Right cardiac atrium (tissue), 5 donors: ENCODE measurements around the gene MRPL28. TPM values are rescaled to one million over a fixed set of nuclear protein-coding genes. Genes with fewer than 3 reads are reported as not detected.
"Not testable (repeated sequence)": the region's sequence is repeated elsewhere in the genome, so short reads cannot be mapped to it uniquely, and the experiment has no call there.

Experiments used
- ATAC-seq, 2 donors: fragments of 200-7000 bp; cut with Tn5 transposase; one replicate each; pipeline versions ENCODE4 v1.8.0 to v1.9.1; 2020; ENCODE audit warnings: moderate library complexity in 2 of 2, mild to moderate bottlenecking in 1 of 2
- DNase-seq, 3 donors: peaks; one replicate each; pipeline ENCODE4 v3.0.0-alpha.2; 2020
- H3K27ac ChIP-seq: one replicate; pipeline ENCODE4 v1.5.1; 2013; ENCODE audit warnings: mild to moderate bottlenecking, low read length, control low read depth, moderate library complexity
- H3K27me3 ChIP-seq: one replicate; pipeline ENCODE4 v1.6.1; 2013; ENCODE audit not compliant: control insufficient read depth, insufficient read depth
- H3K4me1 ChIP-seq: one replicate; pipeline ENCODE4 v1.6.1; 2013; ENCODE audit warnings: low read length; ENCODE audit not compliant: control insufficient read depth, insufficient read depth
- H3K4me3 ChIP-seq: one replicate; pipeline ENCODE4 v1.5.1; 2013; ENCODE audit warnings: low read length, control low read depth
- H3K9me3 ChIP-seq: one replicate; pipeline ENCODE4 v1.6.1; 2013; ENCODE audit warnings: low read length; ENCODE audit not compliant: control insufficient read depth
- WGBS: extraction: QIAGEN DNeasy Blood & Tissue Kit; methylation state at CpG from one replicate; pipeline ENCODE4 v1.1.7; 2013; 5-methylcytosine and 5-hydroxymethylcytosine counted together
- intact Hi-C, 4 donors: fragments of 100-400 bp; cut with DNase I; formaldehyde crosslinking; loops; one replicate each; pipeline versions ENCODE4 v1.11.0 to v1.14.0; 2022 to 2023
- polyA plus RNA-seq: library from polyadenylated mRNA; stranded (reverse); fragments of 200-250 nt; gene quantifications from one replicate; pipeline ENCODE4 v1.2.3, GENCODE V29; 2013
- total RNA-seq, 4 donors: library from RNA; stranded (reverse); fragmentation: NEBNext Ultra II Directional; extraction: Animal tissue kit (Norgen Biotek cat#: 25700); gene quantifications; one replicate each; pipeline ENCODE4 v1.2.1, GENCODE V29; 2021
- donor health status: healthy with polysubstance abuse.
- donor health status: DM: no; HTN: yes; CAD: no.
- donor health status: DM: no; HTN: no; CAD: no.
- donor health status: DM: no; HTN: yes; CAD: no; lungs with severe emphysema.
- donor health status: DM: yes; HTN: yes; CAD: no.

MRPL28 gene
- total and polyA plus RNA-seq, 5 donors, result 63.9 to 130 (median 70.6) TPM

DNA sequence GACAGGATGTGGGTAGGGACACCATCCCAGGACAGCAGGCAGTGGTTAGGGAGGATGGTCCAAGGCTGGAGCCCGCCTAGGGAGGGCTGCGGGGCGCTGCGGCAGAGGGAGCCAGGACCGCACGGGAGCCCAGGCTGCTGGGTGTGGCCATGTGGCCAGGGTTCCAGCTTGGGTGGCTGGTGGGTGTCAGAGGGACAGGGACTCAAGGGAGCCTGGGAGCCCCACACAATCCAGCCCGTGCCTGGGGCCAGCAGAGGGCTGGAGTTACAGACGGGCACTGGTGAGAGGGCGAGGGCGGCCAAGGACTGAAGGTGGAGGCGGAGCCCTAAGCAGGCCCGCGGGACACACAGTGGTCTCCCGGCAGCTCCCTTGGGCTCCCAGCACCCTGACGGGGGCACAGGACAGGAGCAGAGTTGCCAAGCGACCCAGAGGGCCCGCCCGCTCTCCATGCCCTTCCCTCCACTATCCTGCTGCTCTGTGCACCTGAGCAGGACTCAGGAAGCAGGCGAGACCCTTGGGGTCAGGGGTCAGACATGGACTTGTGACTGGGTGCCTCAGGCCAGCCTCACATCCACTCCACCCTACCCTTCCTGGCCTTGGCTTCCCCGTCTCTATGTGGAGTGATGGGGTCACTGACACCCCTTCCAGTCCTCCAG is 7.1 kb downstream of the MRPL28 start:
- intact Hi-C loops, result loop anchor here in 2 of 4 donors (5.0 kb wide), 1 partner anchor 256 kb away; no protein-coding TSS in a partner anchor
- Histone ChIP-seq H3K9me3 (no peaks in the 10 kb centered on the region), H3K27me3 (no peaks in the 10 kb centered on the region), H3K4me1 (no peaks in the 10 kb centered on the region), H3K27ac (no peak overlapping the region), H3K4me3 (no peak overlapping the region)
- ATAC-seq, result no peak
- peak in 1 of 3 donors; percentile 48 for DNase-seq
- 51% methylated on average over 20 of the region's 20 CpGs for WGBS

- not testable (repeated sequence) for ATAC-seq, H3K4me1 ChIP-seq, H3K4me3 ChIP-seq, H3K9me3 ChIP-seq, H3K27ac ChIP-seq, DNase-seq, H3K27me3 ChIP-seq
- intact Hi-C loops, result loop anchor here in 2 of 4 donors (5.0 kb wide), 1 partner anchor 255 kb away; no protein-coding TSS in a partner anchor
- WGBS, result 87% methylated on average over 15 of the region's 24 CpGs
These were observed 7.7 kb downstream of the MRPL28 start for GRCh38 chr16:362702-362999.

DNA sequence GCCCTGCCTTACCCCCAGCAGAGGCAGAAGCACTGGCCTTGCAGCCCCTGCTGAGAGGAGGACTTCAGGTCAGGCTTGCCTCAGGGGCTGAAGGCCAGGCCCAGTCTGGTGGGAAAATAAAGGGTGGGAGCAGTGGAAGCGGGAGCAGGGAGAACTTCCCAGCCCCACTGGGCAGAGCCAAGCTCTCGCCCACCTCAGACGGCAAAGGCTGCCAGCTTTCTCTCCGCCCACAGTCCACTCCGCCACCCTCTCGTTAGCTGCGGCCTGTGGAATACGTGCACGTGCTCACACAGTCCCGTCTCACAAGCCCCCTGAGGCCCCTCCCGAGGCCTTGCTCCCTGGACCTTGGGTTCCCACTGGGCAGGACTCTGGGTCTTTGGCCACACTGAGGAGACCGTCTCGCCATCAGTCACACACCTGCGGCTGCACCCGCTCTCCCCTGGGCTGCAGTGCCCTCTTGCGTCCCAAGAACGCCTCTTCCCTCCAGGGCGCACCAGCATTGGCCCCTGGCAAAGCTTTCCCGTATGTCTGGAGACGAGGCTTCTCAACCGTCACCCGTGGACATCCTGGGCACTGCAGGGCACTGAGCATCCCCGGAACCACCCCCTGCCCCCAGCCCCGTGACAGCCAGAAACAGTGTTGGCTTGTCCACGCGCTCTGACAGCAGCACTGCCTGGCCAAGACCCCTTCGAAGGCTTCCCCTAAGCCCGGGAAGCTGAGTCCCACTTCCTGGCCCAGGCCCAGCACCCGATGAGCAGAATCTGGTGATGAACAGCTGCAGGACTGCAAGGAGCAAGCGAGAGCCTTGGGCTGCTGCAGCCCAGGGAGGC is 8.3 kb downstream of the MRPL28 start:
- 27% methylated on average over 30 of the region's 30 CpGs for WGBS

GRCh38 chr16:361341-361871 is 8.9 kb downstream of the MRPL28 start:
- Histone ChIP-seq H3K9me3 (no peaks in the 10 kb centered on the region), H3K27ac (no peak overlapping the region), H3K4me1 (no peaks in the 10 kb centered on the region), H3K4me3 (no peak overlapping the region), H3K27me3 (no peaks in the 10 kb centered on the region)
- intact Hi-C loops, result loop anchor here in 2 of 4 donors (5.0 kb wide), 1 partner anchor 254 kb away; no protein-coding TSS in a partner anchor
- ATAC-seq, result no peak
- DNase-seq, result peak in 1 of 3 donors; percentile 52
- 85% methylated on average over 30 of the region's 30 CpGs for WGBS

More for the DNA sequence above, 8.3 kb downstream of the MRPL28 start:
- peak; percentile 79 to 80 for ATAC-seq
- intact Hi-C loops, result loop anchor here in 2 of 4 donors (5.0 kb wide), 1 partner anchor 255 kb away; no protein-coding TSS in a partner anchor
- Histone ChIP-seq H3K27ac (no peak overlapping the region), H3K27me3 (no peaks in the 10 kb centered on the region), H3K4me3 (no peak overlapping the region), H3K9me3 (no peaks in the 10 kb centered on the region), H3K4me1 (no peaks in the 10 kb centered on the region)
- peak; percentile 71 to 88 (median 86) for DNase-seq

GRCh38 chr16:360698-361336 is 9.5 kb downstream of the MRPL28 start:
- no peak overlapping the region for H3K4me3 ChIP-seq
- 93% methylated on average over 47 of the region's 47 CpGs for WGBS
- DNase-seq (peak in 1 of 3 donors; percentile 56), ATAC-seq (no peak)
- H3K4me1 ChIP-seq, result no peaks in the 10 kb centered on the region
- intact Hi-C loops, result loop anchor here in 2 of 4 donors (5.0 kb wide), 1 partner anchor 254 kb away; no protein-coding TSS in a partner anchor
- H3K9me3 ChIP-seq, result no peaks in the 10 kb centered on the region
- H3K27ac ChIP-seq, result no peak overlapping the region
- H3K27me3 ChIP-seq, result no peaks in the 10 kb centered on the region

DNA sequence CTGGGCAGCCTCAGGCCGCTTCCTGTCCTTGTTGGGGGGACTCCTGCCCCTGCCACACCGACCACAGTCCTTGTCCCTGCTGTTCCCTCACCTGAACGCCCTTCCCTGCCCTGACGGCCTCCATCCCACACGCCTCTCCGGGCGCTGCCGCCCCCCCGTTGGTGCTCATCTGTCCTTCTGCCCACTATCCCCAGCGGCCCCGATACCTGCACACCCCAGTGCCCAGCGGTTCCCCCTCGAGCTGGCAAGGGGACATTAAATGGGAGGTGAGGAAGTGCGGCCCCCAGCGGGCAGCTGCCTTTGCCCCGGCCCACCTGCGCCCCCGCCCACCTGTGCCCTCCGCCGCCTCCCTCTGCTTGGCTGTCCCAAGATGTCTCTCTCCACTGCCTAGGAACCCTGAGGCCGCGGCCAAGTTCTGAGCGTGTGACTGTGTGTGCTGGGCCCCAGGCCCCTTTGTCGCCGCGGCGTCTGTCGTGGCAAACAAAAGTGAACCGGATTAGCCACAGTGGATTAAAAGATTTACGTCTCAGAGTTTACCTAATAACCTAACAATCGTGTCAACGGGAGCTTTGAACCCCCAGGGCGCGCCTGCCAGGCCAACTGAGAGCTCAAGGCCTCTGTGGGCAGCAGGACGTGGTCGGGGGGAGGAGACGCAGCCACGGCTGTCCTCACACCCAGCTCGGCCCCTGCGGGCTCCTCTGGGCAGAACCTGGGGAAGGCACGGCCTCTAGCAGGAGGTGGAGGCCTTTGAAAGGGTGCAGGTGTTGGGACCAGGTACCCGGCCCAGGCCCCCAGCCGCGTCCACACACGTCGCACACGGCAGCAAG is 10.3 kb downstream of the MRPL28 start:
- no peak overlapping the region for H3K27ac ChIP-seq
- intact Hi-C loops, result loop anchor here in 3 of 4 donors (5.0 to 10.0 kb wide), 2 partner anchors 125 to 253 kb away; partner anchors contain the start of gene FAM234A (in 1 of the 3)
- WGBS, result 91% methylated on average over 47 of the region's 47 CpGs
- H3K4me3 ChIP-seq, result no peak overlapping the region
- H3K9me3 ChIP-seq, result no peaks in the 10 kb centered on the region
- ATAC-seq (no peak), DNase-seq (peak in 1 of 3 donors; percentile 39)
- H3K4me1 ChIP-seq, result no peaks in the 10 kb centered on the region
- H3K27me3 ChIP-seq, result no peaks in the 10 kb centered on the region

DNA sequence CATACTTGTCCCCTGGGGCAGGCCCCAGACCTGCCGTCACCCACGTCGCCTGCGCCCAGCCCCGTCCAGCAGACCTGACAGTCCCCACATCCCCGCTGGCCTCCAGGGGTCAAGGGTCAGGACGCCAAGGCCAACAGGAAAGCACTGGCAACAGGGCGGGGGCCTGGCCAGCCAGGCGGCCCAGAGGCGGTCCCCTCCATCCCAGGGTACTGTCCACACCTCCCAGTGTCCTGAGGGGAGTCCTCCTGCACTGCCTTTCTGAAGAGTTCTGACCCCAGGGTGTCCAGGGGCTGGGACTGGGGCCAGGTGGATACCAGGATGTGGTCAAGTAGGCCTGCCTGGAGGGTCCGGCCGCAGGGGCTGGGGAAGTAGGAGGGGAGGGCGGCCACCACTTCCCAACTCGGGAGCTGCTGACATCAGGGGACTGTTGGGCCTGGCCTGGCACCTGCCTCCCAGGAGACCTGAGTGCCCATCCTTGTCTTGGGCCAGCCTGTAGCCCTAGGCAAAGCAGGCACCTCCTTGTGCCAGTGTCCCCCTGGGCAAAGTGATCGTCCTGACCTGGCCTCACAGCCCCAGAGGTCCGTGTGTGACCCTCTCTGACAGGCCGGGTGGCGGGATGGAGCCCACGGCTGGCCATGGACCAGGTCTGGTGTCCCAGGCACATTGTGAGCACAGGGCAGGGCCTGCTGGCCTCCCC is 11.1 kb downstream of the MRPL28 start:
- intact Hi-C loops, result loop anchor here in 1 of 4 donors (10.0 kb wide), 1 partner anchor 124 kb away; the partner anchor contains the start of gene FAM234A
- ATAC-seq, result no peak

GRCh38 chr16:356741-357140 is 13.6 kb downstream of the MRPL28 start:
- no peaks in the 10 kb centered on the region for H3K27me3 ChIP-seq
- intact Hi-C loops, result loop anchor here in 1 of 4 donors (10.0 kb wide), 1 partner anchor 122 kb away; the partner anchor contains the start of gene FAM234A
- DNase-seq (no peak), ATAC-seq (no peak)
- H3K4me3 ChIP-seq, result no peak overlapping the region
- H3K4me1 ChIP-seq, result no peaks in the 10 kb centered on the region
- no peak overlapping the region for H3K27ac ChIP-seq
- no peaks in the 10 kb centered on the region for H3K9me3 ChIP-seq
- WGBS, result 66% methylated on average over 12 of the region's 12 CpGs

More for the DNA sequence above, 11.1 kb downstream of the MRPL28 start:
- no peak overlapping the region for H3K27ac ChIP-seq
- no peaks in the 10 kb centered on the region for H3K9me3 ChIP-seq
- peak in 2 of 3 donors; percentile 52 to 62 for DNase-seq
- WGBS, result 78% methylated on average over 19 of the region's 19 CpGs
- no peaks in the 10 kb centered on the region for H3K27me3 ChIP-seq
- no peaks in the 10 kb centered on the region for H3K4me1 ChIP-seq
- H3K4me3 ChIP-seq, result no peak overlapping the region

DNA sequence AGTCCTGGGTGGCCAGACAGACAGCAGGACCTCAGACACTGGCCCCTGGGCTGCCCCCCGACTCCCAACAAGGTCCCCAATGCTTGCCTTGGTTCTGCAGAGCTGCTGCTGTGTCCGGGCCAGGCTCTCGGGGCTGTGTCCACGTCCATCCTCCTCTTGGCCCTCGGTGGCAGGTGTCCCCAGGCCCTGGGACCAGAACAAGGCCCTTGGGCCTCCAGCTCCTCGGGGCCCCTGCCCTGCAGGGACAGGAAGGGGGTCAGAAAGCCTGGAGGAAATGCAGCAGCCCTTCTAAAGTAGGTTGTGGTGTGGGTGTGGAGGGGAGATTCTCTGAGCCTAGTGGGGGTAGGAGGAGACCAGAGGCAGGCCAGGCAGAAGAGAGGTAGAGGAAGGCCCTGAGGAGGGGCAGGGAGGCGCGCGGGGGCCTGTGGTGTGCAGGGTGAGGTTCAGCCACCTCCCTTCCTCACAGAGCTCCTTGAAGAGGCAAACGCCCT is 15.3 kb downstream of the MRPL28 start:
- H3K27me3 ChIP-seq, result no peaks in the 10 kb centered on the region
- H3K4me1 ChIP-seq, result no peaks in the 10 kb centered on the region
- H3K9me3 ChIP-seq, result no peaks in the 10 kb centered on the region
- 85% methylated on average over 10 of the region's 10 CpGs for WGBS
- DNase-seq (peak in 2 of 3 donors; percentile 55 to 59), ATAC-seq (no peak)
- H3K27ac ChIP-seq, result no peak overlapping the region
- no peak overlapping the region for H3K4me3 ChIP-seq
- intact Hi-C loops, result loop anchor here in 2 of 4 donors (5.0 to 10.0 kb wide), 3 partner anchors 118 to 248 kb away; partner anchors contain the start of gene FAM234A (in 1 of the 2)
